Measurements from ENCODE around the gene CKAP2L. TPM values are rescaled to one million over a fixed set of nuclear protein-coding genes. Genes with fewer than 3 reads are reported as not detected.

Gene CKAP2L
- total RNA-seq, 1 donor from 2014 or later: 11.5 TPM

- no peak for DNase-seq (ENCODE audit: low spot score, unreplicated experiment)
- TF ChIP-seq, protein P1, sequence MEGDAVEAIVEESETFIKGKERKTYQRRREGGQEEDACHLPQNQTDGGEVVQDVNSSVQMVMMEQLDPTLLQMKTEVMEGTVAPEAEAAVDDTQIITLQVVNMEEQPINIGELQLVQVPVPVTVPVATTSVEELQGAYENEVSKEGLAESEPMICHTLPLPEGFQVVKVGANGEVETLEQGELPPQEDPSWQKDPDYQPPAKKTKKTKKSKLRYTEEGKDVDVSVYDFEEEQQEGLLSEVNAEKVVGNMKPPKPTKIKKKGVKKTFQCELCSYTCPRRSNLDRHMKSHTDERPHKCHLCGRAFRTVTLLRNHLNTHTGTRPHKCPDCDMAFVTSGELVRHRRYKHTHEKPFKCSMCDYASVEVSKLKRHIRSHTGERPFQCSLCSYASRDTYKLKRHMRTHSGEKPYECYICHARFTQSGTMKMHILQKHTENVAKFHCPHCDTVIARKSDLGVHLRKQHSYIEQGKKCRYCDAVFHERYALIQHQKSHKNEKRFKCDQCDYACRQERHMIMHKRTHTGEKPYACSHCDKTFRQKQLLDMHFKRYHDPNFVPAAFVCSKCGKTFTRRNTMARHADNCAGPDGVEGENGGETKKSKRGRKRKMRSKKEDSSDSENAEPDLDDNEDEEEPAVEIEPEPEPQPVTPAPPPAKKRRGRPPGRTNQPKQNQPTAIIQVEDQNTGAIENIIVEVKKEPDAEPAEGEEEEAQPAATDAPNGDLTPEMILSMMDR (IDR thresholded peaks at IDR 0.05; ENCODE audit: unreplicated experiment): no peak
- Mint-ChIP-seq H3K36me3 (ENCODE audit: insufficient read depth) (peaks cover 3% of the 10 kb centered on the region), H3K27me3 (no peaks in the 10 kb centered on the region), H3K9me3 (ENCODE audit: low read depth) (no peaks in the 10 kb centered on the region), H3K4me1 (ENCODE audit: low read depth) (peaks cover 1% of the 10 kb centered on the region), H3K27ac (no peak overlapping the region), H3K4me3 (ENCODE audit: low read depth) (no peak overlapping the region)
Observed at GRCh38 chr2:112737542-112738232, 26.7 kb downstream of the CKAP2L start.

DNA sequence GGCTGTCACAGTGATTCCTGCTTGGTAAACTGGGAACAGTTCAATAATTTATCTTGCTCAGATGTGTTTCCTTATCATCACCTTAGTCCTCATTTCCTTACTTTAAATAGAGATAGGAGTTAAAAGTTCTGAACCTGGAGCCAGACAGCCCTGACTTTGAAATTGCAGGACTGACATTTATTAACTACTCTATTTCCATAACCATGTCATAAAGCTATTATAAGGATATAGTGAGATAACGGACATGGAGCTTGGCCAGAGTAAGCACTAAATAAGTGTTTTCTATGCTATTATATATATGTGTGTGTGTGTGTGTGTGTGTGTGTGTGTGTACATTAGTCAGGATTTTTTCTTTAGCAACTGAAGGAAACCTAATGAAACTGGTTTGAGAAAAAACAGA is 30.5 kb downstream of the CKAP2L start:
- no peaks in the 10 kb centered on the region for H3K4me1 Mint-ChIP-seq (ENCODE audit: low read depth)
- no peak for DNase-seq (ENCODE audit: low spot score, unreplicated experiment)

GRCh38 chr2:112733456-112733855 is 31.0 kb downstream of the CKAP2L start:
- Mint-ChIP-seq H3K4me1 (ENCODE audit: low read depth) (no peaks in the 10 kb centered on the region), H3K9me3 (ENCODE audit: low read depth) (no peaks in the 10 kb centered on the region), H3K27me3 (peaks cover 5% of the 10 kb centered on the region), H3K27ac (no peak overlapping the region), H3K36me3 (ENCODE audit: insufficient read depth) (no peaks in the 10 kb centered on the region), H3K4me3 (ENCODE audit: low read depth) (no peak overlapping the region)
- TF ChIP-seq, protein P1 (IDR thresholded peaks at IDR 0.05; ENCODE audit: unreplicated experiment): no peak
- no peak for DNase-seq (ENCODE audit: low spot score, unreplicated experiment)

More for the DNA sequence above, 30.5 kb downstream of the CKAP2L start:
- TF ChIP-seq, protein P1 (IDR thresholded peaks at IDR 0.05; ENCODE audit: unreplicated experiment): no peak
- peaks cover 2% of the 10 kb centered on the region for H3K27me3 Mint-ChIP-seq
- no peaks in the 10 kb centered on the region for H3K36me3 Mint-ChIP-seq (ENCODE audit: insufficient read depth)
- no peak overlapping the region for H3K27ac Mint-ChIP-seq
- no peaks in the 10 kb centered on the region for H3K9me3 Mint-ChIP-seq (ENCODE audit: low read depth)
- H3K4me3 Mint-ChIP-seq (ENCODE audit: low read depth): no peak overlapping the region

- no peak overlapping the region for H3K27ac Mint-ChIP-seq
- no peak for DNase-seq (ENCODE audit: low spot score, unreplicated experiment)
- peaks cover 12% of the 10 kb centered on the region for H3K27me3 Mint-ChIP-seq
- TF ChIP-seq, protein P1 (IDR thresholded peaks at IDR 0.05; ENCODE audit: unreplicated experiment): no peak
- no peaks in the 10 kb centered on the region for H3K4me1 Mint-ChIP-seq (ENCODE audit: low read depth)
- no peaks in the 10 kb centered on the region for H3K9me3 Mint-ChIP-seq (ENCODE audit: low read depth)
- H3K36me3 Mint-ChIP-seq (ENCODE audit: insufficient read depth): no peaks in the 10 kb centered on the region
- no peak overlapping the region for H3K4me3 Mint-ChIP-seq (ENCODE audit: low read depth)
Observed at GRCh38 chr2:112731479-112731878, 32.9 kb downstream of the CKAP2L start.

- no peaks in the 10 kb centered on the region for H3K36me3 Mint-ChIP-seq (ENCODE audit: insufficient read depth)
- H3K9me3 Mint-ChIP-seq (ENCODE audit: low read depth): no peaks in the 10 kb centered on the region
Observed at GRCh38 chr2:112730791-112731190, 33.6 kb downstream of the CKAP2L start.

More at GRCh38 chr2:112730791-112731190, 33.6 kb downstream of the CKAP2L start:
- no peak overlapping the region for H3K27ac Mint-ChIP-seq
- H3K4me1 Mint-ChIP-seq (ENCODE audit: low read depth): no peaks in the 10 kb centered on the region
- no peak overlapping the region for H3K4me3 Mint-ChIP-seq (ENCODE audit: low read depth)
- H3K27me3 Mint-ChIP-seq: peaks cover 12% of the 10 kb centered on the region
- TF ChIP-seq, protein P1 (IDR thresholded peaks at IDR 0.05; ENCODE audit: unreplicated experiment): no peak
- DNase-seq (ENCODE audit: low spot score, unreplicated experiment): no peak

All from progenitor cell of endocrine pancreas (in vitro differentiated cells).